ENCODE results near the gene NSUN4.
A peak's percentile ranks its signal among the peaks of the same experiment; 100 is the strongest.
"Not testable (repeated sequence)": the region's sequence is repeated elsewhere in the genome, so short reads cannot be mapped to it uniquely, and the experiment has no call there.

The NSUN4 gene

GRCh38 chr1:46340404-46341221, at the start of gene NSUN4:
NSUN4 (plus strand) TSS chr1:46340807; CDS start chr1:46340827, 20 bp downstream.
- in situ Hi-C loops (cut with MboI; ENCODE audit: low pct_unique_long_range_greater_than_20kb, low sequenced_read_pairs): no loop called here
- DNase-seq: peak; percentile 96

DNA sequence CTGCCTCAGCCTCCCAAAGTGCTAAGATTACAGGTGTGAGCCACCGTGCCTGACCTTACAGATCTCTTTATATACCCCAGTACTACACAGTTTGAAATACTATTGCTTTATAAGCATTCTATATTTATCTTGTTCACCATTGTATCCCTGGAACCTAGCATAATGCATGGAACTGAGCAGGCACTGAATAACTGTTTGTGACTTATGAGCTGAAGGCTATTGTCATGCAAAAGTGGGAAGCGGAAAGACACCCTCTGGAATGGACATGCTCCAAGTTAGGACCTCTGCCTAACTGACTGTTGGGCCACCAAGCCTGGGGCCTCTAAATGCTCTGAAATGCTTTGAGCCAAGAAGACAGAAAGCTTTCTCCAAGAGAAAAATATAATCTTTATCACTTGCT, 45.3 kb upstream of the NSUN4 start:
- in situ Hi-C loops (cut with MboI; ENCODE audit: low pct_unique_long_range_greater_than_20kb, low sequenced_read_pairs): no loop called here
- DNase-seq: no peak

GRCh38 chr1:46298387-46298786, 42.2 kb upstream of the NSUN4 start:
- in situ Hi-C loops (cut with MboI; ENCODE audit: low pct_unique_long_range_greater_than_20kb, low sequenced_read_pairs): no loop called here
- no peak for DNase-seq

GRCh38 chr1:46300673-46301405, 39.8 kb upstream of the NSUN4 start:
- peak; percentile 27 for DNase-seq
- in situ Hi-C loops (cut with MboI; ENCODE audit: low pct_unique_long_range_greater_than_20kb, low sequenced_read_pairs): no loop called here

- DNase-seq: no peak
- in situ Hi-C loops (cut with MboI; ENCODE audit: low pct_unique_long_range_greater_than_20kb, low sequenced_read_pairs): no loop called here
These were observed 39.2 kb upstream of the NSUN4 start for GRCh38 chr1:46301406-46301807.

- in situ Hi-C loops (cut with MboI; ENCODE audit: low pct_unique_long_range_greater_than_20kb, low sequenced_read_pairs): no loop called here
- peak; percentile 59 for DNase-seq
These were observed 38.6 kb upstream of the NSUN4 start for GRCh38 chr1:46301808-46302640.

DNA sequence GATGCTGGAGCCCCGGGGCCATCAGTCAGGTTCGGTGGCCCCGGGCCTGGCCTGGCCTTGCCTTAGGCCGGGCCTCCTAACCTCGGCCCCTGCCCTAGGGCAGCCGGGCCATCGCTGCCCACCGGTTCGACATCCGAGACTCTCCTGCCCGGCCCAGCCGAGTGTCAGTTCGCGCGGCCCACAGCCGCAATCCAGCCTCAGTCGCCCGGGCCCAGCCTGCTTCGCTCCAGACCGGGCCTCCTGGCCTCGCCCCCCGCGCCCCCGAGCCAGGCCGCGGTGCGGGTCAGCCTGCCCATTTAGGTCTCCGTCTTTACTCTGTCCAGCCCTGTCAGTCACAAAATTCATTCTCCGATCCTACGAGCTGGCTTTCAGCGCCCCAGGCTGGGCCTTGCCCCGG, 38.0 kb upstream of the NSUN4 start:
- in situ Hi-C loops (cut with MboI; ENCODE audit: low pct_unique_long_range_greater_than_20kb, low sequenced_read_pairs): no loop called here
- DNase-seq: peak; percentile 34

DNA sequence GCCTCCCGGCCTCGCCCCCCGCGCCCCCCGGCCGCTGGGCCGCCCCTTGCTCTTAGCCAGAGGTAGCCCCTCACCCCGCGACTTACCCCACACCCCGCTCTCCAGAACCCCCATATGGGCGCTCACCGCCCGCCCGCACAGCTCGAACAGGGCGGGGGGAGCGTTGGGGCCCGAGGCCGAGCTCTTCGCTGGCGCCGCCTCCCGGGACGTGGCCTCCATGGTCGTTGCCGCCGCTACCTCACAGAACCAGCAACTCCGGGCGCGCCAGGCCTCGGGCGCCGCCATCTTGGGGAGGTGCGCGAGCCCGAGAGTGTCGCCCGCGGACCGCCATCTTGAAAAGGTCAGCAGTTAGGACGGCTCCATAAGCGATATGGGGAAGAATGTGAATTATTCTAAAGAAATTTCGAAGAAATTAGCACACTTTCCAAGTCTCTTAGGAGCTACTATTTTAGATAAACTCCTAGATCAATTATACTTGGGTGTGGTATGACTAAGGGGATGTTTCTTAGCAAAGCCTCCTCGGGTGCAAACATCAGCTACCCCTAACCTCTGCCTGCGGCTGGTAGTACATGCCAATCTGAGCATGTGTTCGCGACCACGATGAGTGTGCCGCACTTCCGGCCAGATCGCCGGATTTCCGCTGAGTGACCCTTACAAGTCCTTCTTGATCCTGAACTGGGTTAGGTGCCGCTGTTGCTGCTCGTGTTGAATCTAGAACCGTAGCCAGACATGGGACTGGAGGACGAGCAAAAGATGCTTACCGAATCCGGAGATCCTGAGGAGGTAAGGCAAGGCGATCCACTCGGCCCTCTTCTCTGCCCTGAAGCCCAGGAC, 37.4 kb upstream of the NSUN4 start, which contains the start of the genes LRRC41 and UQCRH:
Gene LRRC41 (minus strand): TSS at position 579 of the 834 bp plus-strand sequence. CDS start 294 bp downstream, at position 285.
Gene UQCRH (plus strand): TSS at position 661 of the 834 bp plus-strand sequence. CDS start 69 bp downstream, at position 730.
- peak; percentile 98 for DNase-seq
- in situ Hi-C loops (cut with MboI; ENCODE audit: low pct_unique_long_range_greater_than_20kb, low sequenced_read_pairs): no loop called here

- in situ Hi-C loops (cut with MboI; ENCODE audit: low pct_unique_long_range_greater_than_20kb, low sequenced_read_pairs): no loop called here
These were observed 36.7 kb upstream of the NSUN4 start for GRCh38 chr1:46303872-46304326.

GRCh38 chr1:46306159-46306530, 34.5 kb upstream of the NSUN4 start:
- DNase-seq: no peak
- in situ Hi-C loops (cut with MboI; ENCODE audit: low pct_unique_long_range_greater_than_20kb, low sequenced_read_pairs): no loop called here

More at GRCh38 chr1:46303872-46304326, 36.7 kb upstream of the NSUN4 start:
- no peak for DNase-seq

- DNase-seq: no peak
- in situ Hi-C loops (cut with MboI; ENCODE audit: low pct_unique_long_range_greater_than_20kb, low sequenced_read_pairs): no loop called here
These were observed 31.0 kb upstream of the NSUN4 start for GRCh38 chr1:46309401-46310159.

DNA sequence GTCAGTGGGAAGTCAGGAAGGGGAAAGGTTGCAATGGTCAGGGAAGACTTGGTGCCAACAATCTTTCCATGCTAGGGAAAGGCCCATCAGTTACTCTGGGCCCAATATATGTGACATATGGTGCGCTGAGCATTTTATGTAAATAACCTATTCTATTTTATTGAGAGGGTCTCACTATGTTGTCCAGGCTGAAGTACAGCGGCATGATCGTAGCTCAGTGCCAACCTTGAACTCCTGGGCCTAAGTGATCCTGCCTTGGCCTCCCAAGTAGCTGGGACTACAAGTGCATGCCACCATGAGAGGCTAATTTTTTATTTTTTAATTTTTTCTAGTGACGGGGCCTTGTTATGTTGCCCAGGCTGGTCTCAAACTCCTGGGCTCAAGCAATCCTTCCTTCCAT, 30.3 kb upstream of the NSUN4 start:
- DNase-seq: no peak
- in situ Hi-C loops (cut with MboI; ENCODE audit: low pct_unique_long_range_greater_than_20kb, low sequenced_read_pairs): no loop called here

DNA sequence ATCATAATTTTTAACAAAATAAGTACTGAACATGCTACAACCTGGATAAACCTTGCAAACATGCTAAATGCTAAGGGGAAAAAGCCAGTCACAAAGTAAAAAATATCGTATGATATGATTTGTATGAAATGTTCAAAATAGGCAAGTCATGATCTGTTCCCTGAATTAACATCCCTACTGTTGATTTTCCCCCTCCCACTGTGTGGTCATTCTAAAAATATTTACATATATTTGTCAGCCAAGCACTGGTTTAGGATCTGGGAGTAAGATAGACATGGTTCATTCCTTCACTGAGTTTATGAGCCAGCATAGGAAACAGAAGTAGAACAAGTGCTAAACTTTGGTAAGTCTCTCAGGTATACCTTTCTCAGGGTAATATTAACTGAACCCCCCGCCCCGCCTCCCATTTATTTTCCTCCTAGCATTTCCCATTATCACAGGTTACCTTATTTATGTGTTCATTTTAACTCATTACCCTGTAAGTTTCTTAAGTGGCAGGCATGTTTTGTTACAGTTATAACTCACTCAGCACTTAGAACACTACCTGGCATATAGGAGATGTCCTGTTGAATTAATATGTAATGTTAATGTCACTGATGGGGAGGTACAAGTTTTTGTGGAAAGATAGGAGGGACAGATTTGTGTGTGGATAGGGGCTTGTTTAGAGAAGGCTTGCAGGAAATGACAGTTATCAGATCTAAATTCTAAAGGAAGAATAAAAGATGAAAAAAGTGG, 24.8 kb upstream of the NSUN4 start:
- in situ Hi-C loops (cut with MboI; ENCODE audit: low pct_unique_long_range_greater_than_20kb, low sequenced_read_pairs): no loop called here
- DNase-seq: no peak

DNA sequence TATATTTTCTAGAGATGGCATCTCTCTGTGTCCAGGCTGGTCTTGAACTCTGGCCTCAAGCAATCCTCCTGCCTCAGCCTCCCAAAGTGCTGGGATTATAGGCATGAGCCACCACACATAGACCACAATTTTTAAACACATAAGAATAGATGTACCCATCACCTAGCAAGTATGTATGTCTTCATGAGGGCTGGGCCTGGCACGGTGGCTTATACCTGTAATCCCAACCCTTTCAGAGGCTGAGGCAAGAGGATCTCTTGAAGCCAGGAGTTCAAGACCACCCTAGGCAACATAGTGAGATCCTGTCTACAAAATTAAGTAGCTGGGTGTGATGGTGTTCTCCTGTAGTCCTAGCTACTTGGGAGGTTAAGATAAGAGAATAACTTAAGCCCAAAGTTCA, 23.3 kb upstream of the NSUN4 start:
- no peak for DNase-seq
- in situ Hi-C loops (cut with MboI; ENCODE audit: low pct_unique_long_range_greater_than_20kb, low sequenced_read_pairs): no loop called here

DNA sequence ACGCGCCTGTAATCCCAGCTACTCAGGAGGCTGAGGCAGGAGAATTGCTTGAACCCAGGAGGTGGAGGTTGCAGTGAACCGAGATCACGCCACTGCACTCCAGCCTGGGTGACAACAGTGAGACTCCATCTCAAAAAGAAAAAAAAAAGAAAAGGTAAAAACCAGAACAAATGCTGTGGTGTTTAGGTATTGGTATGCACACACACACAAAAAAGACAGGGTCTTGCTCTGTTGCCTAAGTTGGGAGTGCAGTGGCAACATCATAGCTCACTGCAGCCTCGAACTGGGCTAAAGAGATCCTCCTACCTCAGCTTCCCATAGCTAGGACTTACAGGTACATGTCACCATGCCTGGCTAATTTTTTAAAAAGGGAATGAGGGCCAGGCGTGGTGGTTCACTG, 21.3 kb upstream of the NSUN4 start:
- in situ Hi-C loops (cut with MboI; ENCODE audit: low pct_unique_long_range_greater_than_20kb, low sequenced_read_pairs); DNase-seq: not testable (repeated sequence)

- in situ Hi-C loops (cut with MboI; ENCODE audit: low pct_unique_long_range_greater_than_20kb, low sequenced_read_pairs); DNase-seq: not testable (repeated sequence)
These were observed 20.4 kb upstream of the NSUN4 start for GRCh38 chr1:46319960-46320914.
